Stimulated activated naive CD8-positive, alpha-beta T cell treated with anti-CD3 and anti-CD28 coated beads, Interleukin-15, amount 100 ng/mL, for 72 hours (primary cell): ENCODE data around the gene RNF225.
A peak's percentile ranks its signal among the peaks of the same experiment; 100 is the strongest.
"Not testable (repeated sequence)": the region's sequence is repeated elsewhere in the genome, so short reads cannot be mapped to it uniquely, and the experiment has no call there.

Experiments used
- ATAC-seq: fragments of 150-1000 bp; cut with Tn5 transposase; 2 replicates; pipeline ENCODE4 v1.10.0; 2021; ENCODE audit warnings: mild to moderate bottlenecking, moderate library complexity
- DNase-seq, 2 donors: peaks; one replicate each; pipeline ENCODE4 v3.0.0; 2021 to 2022
- H3K27ac Mint-ChIP-seq, 2 donors: one replicate each; pipeline ENCODE4 v1.8.0; 2022; ENCODE audit warnings: mild to moderate bottlenecking in 2 of 2, mixed read lengths in 2 of 2, moderate library complexity in 2 of 2
- H3K27me3 Mint-ChIP-seq: one replicate; pipeline ENCODE4 v1.8.0; 2022; ENCODE audit warnings: mixed read lengths
- H3K4me1 Mint-ChIP-seq: one replicate; pipeline ENCODE4 v1.8.0; 2022; ENCODE audit warnings: mild to moderate bottlenecking, mixed read lengths
- H3K4me3 Mint-ChIP-seq, 2 donors: one replicate each; pipeline ENCODE4 v1.8.0; 2022; ENCODE audit warnings: mild to moderate bottlenecking in 2 of 2, mixed read lengths in 2 of 2, moderate library complexity in 1 of 2
- H3K9me3 Mint-ChIP-seq, 2 donors: one replicate each; pipeline ENCODE4 v1.8.0; 2022; ENCODE audit warnings: mixed read lengths in 2 of 2

The RNF225 gene

DNA sequence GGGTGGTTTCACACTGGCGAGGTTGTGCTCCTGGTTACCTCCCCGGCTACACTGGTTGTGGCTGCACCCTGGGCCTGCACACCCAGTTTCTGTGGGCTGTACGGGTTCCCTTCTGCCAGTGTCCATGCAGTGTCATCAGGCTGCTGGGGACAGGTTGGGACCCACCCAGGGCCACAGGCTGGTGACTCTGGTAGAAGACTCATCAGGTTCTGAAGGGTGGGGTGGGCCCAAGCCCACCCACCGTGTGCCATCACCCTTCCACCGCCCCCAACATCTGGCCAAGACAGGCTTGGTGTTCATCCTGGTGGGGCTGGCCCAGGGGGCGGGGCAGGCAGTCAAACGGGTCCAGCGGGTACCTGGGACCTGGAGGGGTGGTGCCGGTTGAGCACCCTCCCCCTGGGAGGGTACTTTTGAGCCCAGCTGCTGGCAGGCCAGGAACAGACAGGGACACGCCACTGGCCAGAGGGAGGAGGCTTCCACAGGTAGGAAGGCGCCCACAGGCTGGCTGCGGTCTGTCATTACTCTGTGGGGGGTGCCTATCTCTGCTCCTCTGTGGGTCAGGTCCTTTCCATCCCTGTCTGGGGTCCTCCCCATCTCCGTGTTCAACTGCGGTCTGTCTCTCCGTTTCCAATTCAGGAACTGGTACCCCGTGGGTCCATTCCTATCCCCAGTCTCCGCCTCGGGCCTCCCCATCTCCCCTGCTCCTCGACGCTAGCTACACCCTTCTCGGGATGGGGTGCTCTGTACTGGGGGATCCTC, at the start of gene RNF225:
RNF225 (plus strand) TSS at position 437 of the 759 bp plus-strand sequence. CDS start 434 bp downstream, outside the sequence.
- no peak within 1 kb of the TSS for H3K27ac Mint-ChIP-seq
- peaks cover 29% of the 10 kb centered on the region for H3K27me3 Mint-ChIP-seq
- ATAC-seq (peak; percentile 33), DNase-seq (no peak)
- no peak within 1 kb of the TSS for H3K4me3 Mint-ChIP-seq
- H3K9me3 Mint-ChIP-seq, result no peaks in the 10 kb centered on the region
- H3K4me1 Mint-ChIP-seq, result peaks cover 48% of the 10 kb centered on the region

DNA sequence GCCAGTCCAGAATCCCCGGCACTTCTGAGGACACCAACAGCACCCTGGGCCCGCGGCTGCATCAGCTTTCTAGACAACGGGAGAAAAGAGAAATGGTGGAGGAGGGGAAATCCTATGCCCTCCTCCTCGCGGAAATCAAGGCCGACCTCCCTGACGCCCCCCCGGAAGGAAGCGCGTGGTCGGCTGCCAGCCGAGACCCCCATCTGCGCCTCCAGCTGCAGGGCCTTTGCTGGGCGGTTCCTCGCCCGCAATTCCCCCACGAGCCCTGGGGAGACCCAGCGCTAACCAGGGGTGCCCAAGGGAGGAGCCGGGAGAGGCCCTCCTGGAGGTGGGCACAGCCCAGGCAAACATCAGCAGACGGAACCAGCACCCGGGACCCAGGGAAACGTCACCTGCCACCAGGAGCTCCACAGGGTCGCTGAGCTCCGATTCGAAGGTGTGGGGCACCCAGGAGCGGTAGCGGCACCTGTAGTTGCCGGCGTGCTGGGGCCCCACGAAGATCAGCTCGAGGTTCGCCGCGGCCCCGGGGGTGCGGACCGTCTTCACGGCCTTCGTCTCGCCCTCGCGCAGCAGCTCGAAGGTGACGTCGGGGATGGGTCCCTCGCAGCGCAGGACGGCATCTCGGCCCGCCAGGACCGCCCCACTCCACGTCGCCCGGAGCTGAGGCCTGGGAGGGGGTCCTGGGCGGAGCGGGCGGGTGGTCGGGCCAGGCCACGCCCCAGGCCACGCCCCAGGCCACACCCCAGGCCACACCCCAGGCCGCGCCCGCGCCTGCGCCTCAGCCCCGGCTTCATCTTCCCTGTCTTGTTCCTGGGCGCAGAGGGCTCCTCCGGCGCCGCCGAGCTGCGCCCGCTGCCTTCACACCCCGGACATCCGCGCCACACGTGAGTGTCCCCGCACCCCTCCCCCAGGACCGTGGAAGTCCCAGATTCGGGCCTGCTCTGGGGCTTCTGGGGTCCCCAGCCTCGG, 48.2 kb upstream of the RNF225 start:
- DNase-seq, result peak; percentile 78 to 79
- H3K4me1 Mint-ChIP-seq, result peaks cover 41% of the 10 kb centered on the region
- H3K4me3 Mint-ChIP-seq, result peak overlapping the region; percentile 93 to 94
- H3K27ac Mint-ChIP-seq, result peak overlapping the region; percentile 89 to 94
- peak; percentile 94 for ATAC-seq
- no peaks in the 10 kb centered on the region for H3K27me3 Mint-ChIP-seq
- H3K9me3 Mint-ChIP-seq, result peaks cover 0 to 8% of the 10 kb centered on the region in 2 donors

GRCh38 chr19:58348080-58348479, 47.4 kb upstream of the RNF225 start:
- peak; percentile 6 for ATAC-seq

DNA sequence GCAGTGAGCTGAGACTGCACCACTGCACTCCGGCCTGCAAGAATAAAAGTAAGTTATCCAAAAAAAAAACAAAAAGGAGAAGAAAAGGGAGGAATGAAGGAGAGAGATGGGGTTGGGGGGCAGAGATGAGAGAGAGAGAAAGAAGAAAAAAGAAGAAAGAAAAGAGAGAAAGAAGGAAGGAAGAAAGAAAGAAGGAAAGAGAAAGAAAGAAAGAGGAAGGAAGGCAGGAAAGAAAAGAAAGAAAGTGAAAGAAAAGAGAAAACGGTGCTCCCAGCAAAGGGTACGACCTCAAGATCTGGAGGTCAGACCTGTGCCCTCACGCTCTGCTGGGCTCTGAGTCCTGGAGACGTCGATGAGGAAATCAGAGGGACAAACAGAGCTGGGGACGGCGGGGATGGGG, 45.9 kb upstream of the RNF225 start:
- H3K4me3 Mint-ChIP-seq, result peak overlapping the region; percentile 66 to 75
- ATAC-seq, result no peak
- peaks cover 0 to 8% of the 10 kb centered on the region in 2 donors for H3K9me3 Mint-ChIP-seq
- no peaks in the 10 kb centered on the region for H3K27me3 Mint-ChIP-seq
- H3K27ac Mint-ChIP-seq, result peak overlapping the region in 1 of 2 donors; percentile 96
- H3K4me1 Mint-ChIP-seq, result peaks cover 44% of the 10 kb centered on the region
- DNase-seq, result no peak

More at GRCh38 chr19:58348080-58348479, 47.4 kb upstream of the RNF225 start:
- Mint-ChIP-seq H3K4me1 (peaks cover 44% of the 10 kb centered on the region), H3K4me3 (peak overlapping the region; percentile 93 to 94), H3K27ac (peak overlapping the region in 1 of 2 donors; percentile 89)
- not testable (repeated sequence) for DNase-seq, H3K9me3 Mint-ChIP-seq, H3K27me3 Mint-ChIP-seq

DNA sequence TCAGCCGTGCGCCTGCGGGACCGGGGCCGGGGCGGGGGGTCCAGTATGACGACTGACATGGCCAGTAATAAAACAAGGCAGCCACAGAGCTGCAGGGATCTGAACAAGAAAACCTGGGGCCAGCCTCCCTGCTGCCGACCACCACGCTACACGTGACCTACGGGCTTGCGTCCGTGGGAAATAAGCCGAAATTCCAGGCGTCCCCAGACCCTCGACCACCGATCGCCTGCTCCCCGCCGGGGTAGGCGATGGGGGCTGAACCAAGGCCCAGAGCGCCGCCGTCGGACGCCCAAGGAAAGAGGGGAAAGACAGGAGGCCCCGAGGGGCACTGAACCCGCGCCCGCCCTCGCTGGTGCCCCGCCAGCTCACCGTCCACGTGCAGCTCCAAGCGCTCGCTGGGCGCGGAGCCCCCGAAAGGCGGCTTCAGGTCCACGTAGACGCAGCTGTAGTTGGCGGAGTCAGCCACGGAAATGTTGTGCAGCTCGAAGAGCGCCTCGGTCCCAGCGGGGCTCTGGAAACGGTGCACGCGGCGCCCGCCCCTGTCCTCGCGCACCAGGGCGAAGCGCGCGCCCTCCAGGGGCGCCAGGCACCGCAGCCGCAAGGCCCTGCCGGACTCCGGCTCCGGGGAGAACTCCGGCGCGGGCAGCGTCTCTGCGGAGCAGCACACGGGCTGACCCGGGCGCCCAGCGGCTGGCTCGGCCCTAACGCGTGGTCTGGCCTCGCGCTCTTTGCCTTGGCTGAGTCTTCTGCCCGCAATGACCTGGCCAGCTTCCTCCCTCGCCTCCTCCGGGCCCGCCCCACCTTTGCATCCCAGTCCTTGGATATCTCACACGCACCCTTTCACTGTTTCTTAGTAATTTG, 45.2 kb upstream of the RNF225 start:
- Mint-ChIP-seq H3K9me3 (peaks cover 0 to 8% of the 10 kb centered on the region in 2 donors), H3K27me3 (no peaks in the 10 kb centered on the region), H3K4me3 (peak overlapping the region in 1 of 2 donors; percentile 66), H3K4me1 (peaks cover 48% of the 10 kb centered on the region), H3K27ac (peak overlapping the region in 1 of 2 donors; percentile 96)
- no peak for ATAC-seq
- DNase-seq, result peak in 1 of 2 donors; percentile 7

DNA sequence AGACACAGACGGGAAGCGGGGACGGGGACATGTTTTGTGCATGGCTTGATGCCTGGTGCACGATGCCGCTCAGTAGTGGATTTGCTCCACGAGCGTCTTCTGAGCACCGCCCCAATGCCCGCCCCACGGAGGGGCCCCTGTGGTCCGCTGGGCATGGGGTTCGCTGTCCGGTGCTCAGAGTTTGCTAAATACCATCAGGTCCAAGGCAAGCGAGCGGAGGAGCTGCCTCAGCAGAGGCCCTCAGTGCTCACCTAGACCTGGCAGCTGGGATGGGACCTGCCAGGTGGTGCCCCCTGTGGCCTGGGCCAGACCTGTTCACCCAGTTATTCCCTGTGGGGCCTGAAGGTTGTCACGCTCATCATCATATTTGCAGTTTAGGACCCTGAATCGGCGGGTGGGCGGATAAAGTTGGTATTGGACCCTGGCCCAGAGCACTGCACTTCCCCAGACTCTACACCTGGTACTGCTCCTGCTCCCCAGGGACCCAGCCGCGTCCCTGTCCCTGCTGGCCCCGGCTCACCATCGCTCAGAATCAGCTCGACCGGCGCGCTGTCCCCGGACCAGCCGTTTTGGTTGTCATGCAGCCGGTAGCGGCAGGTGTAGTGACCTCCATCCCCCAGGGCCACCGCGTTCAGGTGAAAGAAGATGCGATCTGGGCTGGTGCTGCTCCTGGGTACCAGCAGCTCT, 44.4 kb upstream of the RNF225 start:
- ATAC-seq (no peak), DNase-seq (no peak)
- H3K9me3 Mint-ChIP-seq, result peaks cover 0 to 8% of the 10 kb centered on the region in 2 donors
- H3K4me3 Mint-ChIP-seq, result peak overlapping the region in 1 of 2 donors; percentile 37
- H3K27ac Mint-ChIP-seq, result no peak overlapping the region
- no peaks in the 10 kb centered on the region for H3K27me3 Mint-ChIP-seq
- peaks cover 49% of the 10 kb centered on the region for H3K4me1 Mint-ChIP-seq

DNA sequence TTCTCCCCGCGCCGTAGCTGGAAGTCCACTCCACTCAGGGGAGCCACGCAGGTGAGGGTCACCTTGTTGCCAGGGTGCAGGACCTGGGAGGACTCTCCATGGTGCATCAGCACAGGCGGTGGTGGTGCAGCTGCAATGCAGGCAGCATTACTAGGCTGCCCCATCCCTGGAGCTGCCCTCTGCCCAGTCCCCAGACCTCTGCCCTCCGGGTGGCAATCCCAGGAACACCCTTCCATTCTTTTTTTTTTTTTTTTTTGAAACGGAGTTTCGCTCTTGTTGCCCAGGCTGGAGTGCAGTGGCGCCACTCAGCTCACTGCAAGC, 43.9 kb upstream of the RNF225 start:
- H3K27me3 Mint-ChIP-seq, result no peaks in the 10 kb centered on the region
- H3K4me3 Mint-ChIP-seq, result no peak overlapping the region
- ATAC-seq, result no peak
- no peak overlapping the region for H3K27ac Mint-ChIP-seq
- no peak for DNase-seq
- H3K9me3 Mint-ChIP-seq, result peaks cover 0 to 8% of the 10 kb centered on the region in 2 donors
- peaks cover 49% of the 10 kb centered on the region for H3K4me1 Mint-ChIP-seq

GRCh38 chr19:58351990-58352755, 43.3 kb upstream of the RNF225 start:
- Mint-ChIP-seq H3K4me3 (no peak overlapping the region), H3K9me3 (peaks cover 0 to 8% of the 10 kb centered on the region in 2 donors), H3K4me1 (peaks cover 50% of the 10 kb centered on the region), H3K27me3 (no peaks in the 10 kb centered on the region), H3K27ac (no peak overlapping the region)
- no peak for ATAC-seq
- no peak for DNase-seq

DNA sequence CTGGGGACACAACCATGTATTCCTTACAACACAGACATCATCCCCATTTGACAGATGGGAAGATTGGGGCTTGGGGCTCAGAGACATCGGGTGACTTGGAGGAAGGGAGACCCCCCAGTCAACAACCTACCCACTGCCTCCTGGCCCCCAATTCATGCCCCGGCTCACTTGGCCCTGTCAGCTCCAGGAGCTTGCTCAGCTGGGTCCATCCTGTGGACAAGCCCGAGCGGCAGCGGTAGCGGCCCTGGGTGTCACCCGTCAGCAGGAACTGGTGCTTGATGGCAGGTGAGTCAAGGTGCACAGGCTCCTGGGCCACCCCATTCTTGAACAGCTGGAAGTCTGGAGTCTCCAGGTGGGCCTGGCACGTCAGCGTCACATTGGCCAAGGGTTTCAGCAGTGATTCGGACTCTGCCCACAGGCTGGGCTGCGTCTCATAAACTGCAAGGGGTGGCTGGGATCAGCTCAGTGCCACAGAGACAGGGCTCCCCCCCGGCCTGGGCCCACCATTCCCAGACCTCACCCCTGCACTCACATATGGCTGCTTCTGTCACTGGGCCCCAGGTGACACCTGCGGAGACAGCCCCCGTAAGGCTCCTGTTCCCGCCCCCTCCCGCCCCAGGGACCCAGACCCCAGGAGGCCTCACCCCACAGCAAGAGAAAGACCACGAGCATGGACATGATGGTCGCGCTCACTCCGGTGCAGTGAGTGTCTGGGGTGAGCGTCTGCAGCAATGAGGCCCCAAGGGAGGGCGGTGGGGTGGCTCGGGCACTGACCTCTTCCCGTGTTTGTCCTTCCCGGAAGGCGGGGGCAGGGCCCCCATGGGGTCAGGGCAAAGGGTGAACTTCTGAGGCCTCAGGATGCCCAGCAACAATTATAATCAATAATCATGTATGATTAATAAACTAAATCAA, 42.4 kb upstream of the RNF225 start, which contains the start of gene A1BG:
A1BG (minus strand) TSS at position 733 of the 912 bp plus-strand sequence; CDS start at position 678, 55 bp downstream.
- no peak within 1 kb of the TSS for H3K4me3 Mint-ChIP-seq
- ATAC-seq (no peak), DNase-seq (no peak)
- H3K27me3 Mint-ChIP-seq, result no peaks in the 10 kb centered on the region
- H3K9me3 Mint-ChIP-seq, result peaks cover 0 to 8% of the 10 kb centered on the region in 2 donors
- H3K4me1 Mint-ChIP-seq, result peaks cover 59% of the 10 kb centered on the region
- no peak within 1 kb of the TSS for H3K27ac Mint-ChIP-seq

- Mint-ChIP-seq H3K4me1 (peaks cover 54% of the 10 kb centered on the region), H3K9me3 (peaks cover 0 to 8% of the 10 kb centered on the region in 2 donors), H3K27ac (no peak overlapping the region), H3K4me3 (no peak overlapping the region), H3K27me3 (no peaks in the 10 kb centered on the region)
- ATAC-seq (no peak), DNase-seq (no peak)
Measured at GRCh38 chr19:58353717-58354477, 41.6 kb upstream of the RNF225 start.

- DNase-seq (no peak), ATAC-seq (no peak)
- Mint-ChIP-seq H3K27me3 (no peaks in the 10 kb centered on the region), H3K4me1 (peaks cover 48% of the 10 kb centered on the region), H3K4me3 (no peak overlapping the region), H3K27ac (no peak overlapping the region), H3K9me3 (peaks cover 0 to 4% of the 10 kb centered on the region in 2 donors)
Measured at GRCh38 chr19:58354478-58355030, 40.9 kb upstream of the RNF225 start.

GRCh38 chr19:58355215-58355796, 40.1 kb upstream of the RNF225 start:
- peaks cover 42% of the 10 kb centered on the region for H3K4me1 Mint-ChIP-seq
- DNase-seq, result no peak
- peak overlapping the region in 1 of 2 donors; percentile 67 for H3K27ac Mint-ChIP-seq
- ATAC-seq, result no peak
- peak overlapping the region in 1 of 2 donors; percentile 45 for H3K4me3 Mint-ChIP-seq
- no peaks in the 10 kb centered on the region for H3K27me3 Mint-ChIP-seq
- H3K9me3 Mint-ChIP-seq, result no peaks in the 10 kb centered on the region
